Measurements from ENCODE around the gene PLXNA4.
A peak's percentile ranks its signal among the peaks of the same experiment; 100 is the strongest.

PLXNA4 gene

GRCh38 chr7:132500727-132501440 lies 75.4 kb downstream of the PLXNA4 start:
- DNase-seq: no peak

- no peak for DNase-seq
These were observed 76.8 kb downstream of the PLXNA4 start for GRCh38 chr7:132499487-132499886.

GRCh38 chr7:132499065-132499464 lies 77.2 kb downstream of the PLXNA4 start:
- no peak for DNase-seq

GRCh38 chr7:132498319-132498718 lies 78.0 kb downstream of the PLXNA4 start:
- DNase-seq: no peak

GRCh38 chr7:132497098-132497497 lies 79.2 kb downstream of the PLXNA4 start:
- DNase-seq: no peak

- DNase-seq: no peak
These were observed 80.3 kb downstream of the PLXNA4 start for GRCh38 chr7:132495936-132496335.

- DNase-seq: no peak
These were observed 81.8 kb downstream of the PLXNA4 start for GRCh38 chr7:132494474-132494873.

- no peak for DNase-seq
These were observed 83.3 kb downstream of the PLXNA4 start for GRCh38 chr7:132492823-132493445.

GRCh38 chr7:132491391-132491945 lies 84.8 kb downstream of the PLXNA4 start:
- DNase-seq: no peak

GRCh38 chr7:132490474-132490873 lies 85.8 kb downstream of the PLXNA4 start:
- no peak for DNase-seq

GRCh38 chr7:132489776-132490237 lies 86.5 kb downstream of the PLXNA4 start:
- no peak for DNase-seq

- peak; percentile 65 for DNase-seq
These were observed 87.5 kb downstream of the PLXNA4 start for GRCh38 chr7:132488634-132489302.

GRCh38 chr7:132486274-132486610 lies 90.0 kb downstream of the PLXNA4 start:
- DNase-seq: no peak

GRCh38 chr7:132485600-132486273 lies 90.5 kb downstream of the PLXNA4 start:
- DNase-seq: no peak

- no peak for DNase-seq
These were observed 91.1 kb downstream of the PLXNA4 start for GRCh38 chr7:132485136-132485535.

- no peak for DNase-seq
These were observed 93.4 kb downstream of the PLXNA4 start for GRCh38 chr7:132482866-132483265.

- no peak for DNase-seq
These were observed 95.7 kb downstream of the PLXNA4 start for GRCh38 chr7:132480534-132480933.

- no peak for DNase-seq
These were observed 99.7 kb downstream of the PLXNA4 start for GRCh38 chr7:132476541-132476940.

- DNase-seq: no peak
These were observed 100.6 kb downstream of the PLXNA4 start for GRCh38 chr7:132475669-132476116.

GRCh38 chr7:132475037-132475668 lies 101.1 kb downstream of the PLXNA4 start:
- DNase-seq: no peak

- peak; percentile 71 for DNase-seq
These were observed 103.7 kb downstream of the PLXNA4 start for GRCh38 chr7:132472463-132473120.

GRCh38 chr7:132471515-132471914 lies 104.8 kb downstream of the PLXNA4 start:
- no peak for DNase-seq
